Activated T-cell treated with anti-CD3 and anti-CD28 coated beads, Interleukin-2, amount 50 U/mL, for 24 hours (primary cell): ENCODE results near the gene WDPCP.

ENCODE experiments used
- DNase-seq: peaks from one replicate; pipeline ENCODE4 v3.0.0-alpha.2; 2020
- H3K27ac Mint-ChIP-seq: 2 replicates; pipeline ENCODE4 v1.8.0; 2020; ENCODE audit warnings: mild to moderate bottlenecking, mixed read lengths
- H3K27me3 Mint-ChIP-seq: 2 replicates; pipeline ENCODE4 v1.8.0; 2020; ENCODE audit warnings: mixed read lengths
- H3K36me3 Mint-ChIP-seq: 2 replicates; pipeline ENCODE4 v1.8.0; 2020; ENCODE audit warnings: low read depth, mixed read lengths
- H3K4me1 Mint-ChIP-seq: 2 replicates; pipeline ENCODE4 v1.8.0; 2020; ENCODE audit warnings: low read depth, mixed read lengths
- H3K4me3 Mint-ChIP-seq: 2 replicates; pipeline ENCODE4 v1.8.0; 2020; ENCODE audit warnings: mild to moderate bottlenecking, moderate library complexity, mixed read lengths
- H3K9me3 Mint-ChIP-seq: 2 replicates; pipeline ENCODE4 v1.8.0; 2020; ENCODE audit warnings: mixed read lengths

WDPCP gene

GRCh38 chr2:63604666-63605065, 16.4 kb upstream of the WDPCP start:
- no peak for DNase-seq
- no peak overlapping the region for H3K4me3 Mint-ChIP-seq
- no peaks in the 10 kb centered on the region for H3K9me3 Mint-ChIP-seq
- peaks cover 1% of the 10 kb centered on the region for H3K4me1 Mint-ChIP-seq
- H3K27me3 Mint-ChIP-seq, result no peaks in the 10 kb centered on the region
- H3K27ac Mint-ChIP-seq, result no peak overlapping the region
- peaks cover 80% of the 10 kb centered on the region for H3K36me3 Mint-ChIP-seq

- H3K9me3 Mint-ChIP-seq, result no peaks in the 10 kb centered on the region
- peak overlapping the region; percentile 1 for H3K27ac Mint-ChIP-seq
- no peak overlapping the region for H3K4me3 Mint-ChIP-seq
- peaks cover 88% of the 10 kb centered on the region for H3K36me3 Mint-ChIP-seq
- H3K4me1 Mint-ChIP-seq, result peaks cover 7% of the 10 kb centered on the region
- DNase-seq, result no peak
- no peaks in the 10 kb centered on the region for H3K27me3 Mint-ChIP-seq
These were observed 12.7 kb upstream of the WDPCP start for GRCh38 chr2:63600881-63601460.

- no peak overlapping the region for H3K4me3 Mint-ChIP-seq
- H3K27me3 Mint-ChIP-seq, result no peaks in the 10 kb centered on the region
- H3K36me3 Mint-ChIP-seq, result peaks cover 89% of the 10 kb centered on the region
- DNase-seq, result no peak
- peaks cover 19% of the 10 kb centered on the region for H3K4me1 Mint-ChIP-seq
- H3K27ac Mint-ChIP-seq, result no peak overlapping the region
- no peaks in the 10 kb centered on the region for H3K9me3 Mint-ChIP-seq
These were observed 10.7 kb upstream of the WDPCP start for GRCh38 chr2:63598981-63599380.

GRCh38 chr2:63596401-63596883, 8.2 kb upstream of the WDPCP start:
- Mint-ChIP-seq H3K27ac (peak overlapping the region; percentile 13), H3K36me3 (peaks cover 82% of the 10 kb centered on the region), H3K4me1 (peaks cover 33% of the 10 kb centered on the region), H3K27me3 (no peaks in the 10 kb centered on the region), H3K4me3 (no peak overlapping the region), H3K9me3 (no peaks in the 10 kb centered on the region)
- DNase-seq, result no peak

DNA sequence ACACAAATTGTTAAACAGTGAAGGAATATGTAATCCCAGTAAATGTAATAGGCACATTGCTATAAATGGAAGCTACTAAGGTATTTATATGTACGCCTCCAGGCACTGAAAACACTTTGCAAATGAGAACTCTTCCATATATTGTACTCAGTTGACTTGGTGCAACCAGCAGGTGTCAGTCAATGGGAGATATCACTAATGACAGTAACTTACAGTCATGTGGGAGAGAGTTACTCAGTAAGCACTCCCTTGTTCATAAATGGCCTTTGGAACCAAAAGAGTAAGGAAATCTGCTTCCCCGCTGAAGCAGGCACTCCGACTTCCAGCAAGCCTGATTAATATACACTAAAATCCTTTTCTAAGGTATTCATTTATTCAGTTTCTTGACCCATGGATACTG, 6.4 kb upstream of the WDPCP start:
- Mint-ChIP-seq H3K27me3 (no peaks in the 10 kb centered on the region), H3K27ac (no peak overlapping the region), H3K4me3 (no peak overlapping the region), H3K9me3 (no peaks in the 10 kb centered on the region), H3K36me3 (peaks cover 78% of the 10 kb centered on the region), H3K4me1 (peaks cover 48% of the 10 kb centered on the region)
- no peak for DNase-seq

- Mint-ChIP-seq H3K4me3 (peak overlapping the region; percentile 10), H3K4me1 (peaks cover 59% of the 10 kb centered on the region), H3K27me3 (no peaks in the 10 kb centered on the region), H3K27ac (peak overlapping the region; percentile 30), H3K36me3 (peaks cover 77% of the 10 kb centered on the region), H3K9me3 (no peaks in the 10 kb centered on the region)
- DNase-seq, result no peak
These were observed 3.4 kb upstream of the WDPCP start for GRCh38 chr2:63591566-63592175.

- Mint-ChIP-seq H3K27ac (peak overlapping the region; percentile 96), H3K4me1 (peaks cover 58% of the 10 kb centered on the region), H3K4me3 (peak overlapping the region; percentile 95), H3K9me3 (no peaks in the 10 kb centered on the region), H3K36me3 (peaks cover 70% of the 10 kb centered on the region), H3K27me3 (no peaks in the 10 kb centered on the region)
- no peak for DNase-seq
These were observed 2.5 kb upstream of the WDPCP start for GRCh38 chr2:63590626-63591408.

DNA sequence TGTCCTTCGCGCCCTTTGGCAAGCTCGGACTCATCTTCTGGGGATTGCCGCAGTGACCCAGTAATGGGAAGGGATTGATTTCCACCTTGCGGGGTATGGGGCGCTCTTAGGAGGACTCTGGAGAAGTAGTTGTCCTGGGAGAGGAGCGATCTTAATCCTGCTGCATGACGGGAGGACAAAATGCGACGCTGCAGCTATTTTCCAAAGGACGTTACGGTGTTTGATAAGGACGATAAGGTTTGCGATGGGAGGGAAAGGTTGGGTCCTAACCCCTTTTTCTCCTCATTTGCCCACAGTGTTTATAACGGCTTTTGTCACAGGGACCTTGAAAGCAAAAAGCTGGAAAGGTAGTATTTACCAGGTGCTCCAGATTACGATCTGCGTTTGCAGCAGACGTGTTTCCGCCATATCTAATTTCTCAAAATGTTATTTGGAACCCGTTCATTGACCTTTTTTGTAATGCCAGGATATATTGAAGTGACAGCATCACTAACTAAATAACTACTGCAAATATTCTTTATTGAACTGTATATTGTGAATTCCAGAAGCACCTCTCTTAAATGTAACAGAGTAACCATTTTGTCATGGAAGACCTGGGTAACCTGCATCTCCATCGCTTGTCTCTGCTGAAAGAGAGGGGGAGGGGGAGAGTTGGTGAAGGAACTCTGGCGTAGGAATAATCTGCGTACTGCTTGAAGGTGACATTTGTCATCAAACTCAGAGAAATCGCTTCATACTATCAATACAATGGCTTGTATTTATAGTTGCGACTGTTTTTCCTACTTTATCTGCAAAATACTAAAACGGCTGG, 1.1 kb upstream of the WDPCP start:
- Mint-ChIP-seq H3K27me3 (no peaks in the 10 kb centered on the region), H3K9me3 (no peaks in the 10 kb centered on the region)
- DNase-seq, result no peak

GRCh38 chr2:63587814-63588384, 378 bp downstream of the WDPCP start:
- Mint-ChIP-seq H3K4me3 (peak overlapping the region; percentile 95), H3K9me3 (no peaks in the 10 kb centered on the region), H3K4me1 (peaks cover 39% of the 10 kb centered on the region), H3K36me3 (peaks cover 43% of the 10 kb centered on the region), H3K27ac (peak overlapping the region; percentile 96), H3K27me3 (no peaks in the 10 kb centered on the region)
- no peak for DNase-seq

More for the DNA sequence above, 1.1 kb upstream of the WDPCP start:
- peaks cover 55% of the 10 kb centered on the region for H3K36me3 Mint-ChIP-seq
- H3K27ac Mint-ChIP-seq, result peak overlapping the region; percentile 96
- peaks cover 49% of the 10 kb centered on the region for H3K4me1 Mint-ChIP-seq
- peak overlapping the region; percentile 95 for H3K4me3 Mint-ChIP-seq

GRCh38 chr2:63582873-63583272, 5.4 kb downstream of the WDPCP start:
- Mint-ChIP-seq H3K4me1 (peaks cover 25% of the 10 kb centered on the region), H3K4me3 (no peak overlapping the region), H3K27ac (no peak overlapping the region)

DNA sequence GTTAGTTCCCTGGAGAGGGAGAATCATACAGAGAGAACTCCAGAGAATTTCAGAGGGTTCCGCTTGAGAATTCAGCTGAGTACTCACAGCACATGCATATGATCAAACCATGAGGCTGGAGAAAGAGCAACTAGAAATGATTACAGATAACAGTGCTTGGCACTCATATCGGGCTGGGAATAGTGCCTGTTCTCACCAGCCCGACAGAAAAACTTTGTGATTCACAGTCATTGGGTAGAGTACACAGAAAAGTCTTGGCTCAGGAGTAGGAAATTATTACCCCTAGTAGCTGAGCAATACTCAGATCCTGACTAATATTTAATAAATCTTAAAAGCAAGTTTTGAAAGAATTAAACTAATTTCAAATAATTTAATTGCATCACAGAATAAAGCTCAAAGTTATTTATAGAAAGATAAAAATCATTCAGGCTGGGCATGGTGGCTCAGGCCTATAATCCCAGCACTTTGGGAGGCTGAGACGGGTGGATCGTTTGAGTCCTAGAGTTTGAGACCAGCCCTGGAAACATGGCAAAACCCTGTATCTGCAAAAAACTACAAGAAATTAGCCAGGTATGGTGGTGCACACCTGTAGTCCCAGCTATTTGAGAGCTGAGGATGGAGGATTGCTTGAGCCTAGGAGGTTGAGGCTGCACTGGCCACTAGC, 6.8 kb downstream of the WDPCP start:
- Mint-ChIP-seq H3K4me1 (peaks cover 14% of the 10 kb centered on the region), H3K27ac (no peak overlapping the region), H3K9me3 (no peaks in the 10 kb centered on the region), H3K27me3 (no peaks in the 10 kb centered on the region), H3K36me3 (no peaks in the 10 kb centered on the region), H3K4me3 (no peak overlapping the region)
- no peak for DNase-seq

More at GRCh38 chr2:63582873-63583272, 5.4 kb downstream of the WDPCP start:
- H3K27me3 Mint-ChIP-seq, result no peaks in the 10 kb centered on the region
- H3K36me3 Mint-ChIP-seq, result peaks cover 5% of the 10 kb centered on the region
- no peaks in the 10 kb centered on the region for H3K9me3 Mint-ChIP-seq
- DNase-seq, result no peak

- no peaks in the 10 kb centered on the region for H3K36me3 Mint-ChIP-seq
- no peak overlapping the region for H3K27ac Mint-ChIP-seq
- H3K4me1 Mint-ChIP-seq, result peaks cover 11% of the 10 kb centered on the region
- H3K4me3 Mint-ChIP-seq, result no peak overlapping the region
- no peaks in the 10 kb centered on the region for H3K9me3 Mint-ChIP-seq
- no peaks in the 10 kb centered on the region for H3K27me3 Mint-ChIP-seq
- DNase-seq, result no peak
These were observed 7.5 kb downstream of the WDPCP start for GRCh38 chr2:63580651-63581297.

- no peak overlapping the region for H3K4me3 Mint-ChIP-seq
- DNase-seq, result no peak
- no peak overlapping the region for H3K27ac Mint-ChIP-seq
- H3K36me3 Mint-ChIP-seq, result peaks cover 5% of the 10 kb centered on the region
- H3K4me1 Mint-ChIP-seq, result peaks cover 11% of the 10 kb centered on the region
- H3K27me3 Mint-ChIP-seq, result no peaks in the 10 kb centered on the region
- H3K9me3 Mint-ChIP-seq, result peaks cover 6% of the 10 kb centered on the region
These were observed 9.5 kb downstream of the WDPCP start for GRCh38 chr2:63578767-63579166.
